GM18858 (cell line): ENCODE results near the gene EPN2.

Experiments
- ATAC-seq: cut with Tn5 transposase; IDR thresholded peaks from one replicate; pipeline ENCODE4 v1.9.1; 2021; ENCODE audit not compliant: unreplicated experiment

EPN2 gene

DNA sequence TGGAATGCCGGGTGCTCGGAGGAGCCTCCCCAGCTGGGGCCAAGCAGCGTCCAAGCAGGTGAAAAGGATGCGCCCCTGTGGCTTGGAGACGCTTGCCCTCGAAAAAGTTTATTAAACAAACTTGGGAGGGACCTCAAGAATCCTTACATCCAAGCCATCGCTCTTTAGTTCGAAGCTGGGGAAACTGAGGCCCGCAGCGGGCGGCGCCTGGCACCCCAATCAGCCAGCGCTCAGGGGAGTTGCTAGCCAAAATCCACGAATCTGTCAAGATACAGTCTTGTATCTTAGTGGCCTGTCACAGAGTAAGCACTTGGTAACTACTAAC is 125.9 kb downstream of the EPN2 start:
- no peak for ATAC-seq

DNA sequence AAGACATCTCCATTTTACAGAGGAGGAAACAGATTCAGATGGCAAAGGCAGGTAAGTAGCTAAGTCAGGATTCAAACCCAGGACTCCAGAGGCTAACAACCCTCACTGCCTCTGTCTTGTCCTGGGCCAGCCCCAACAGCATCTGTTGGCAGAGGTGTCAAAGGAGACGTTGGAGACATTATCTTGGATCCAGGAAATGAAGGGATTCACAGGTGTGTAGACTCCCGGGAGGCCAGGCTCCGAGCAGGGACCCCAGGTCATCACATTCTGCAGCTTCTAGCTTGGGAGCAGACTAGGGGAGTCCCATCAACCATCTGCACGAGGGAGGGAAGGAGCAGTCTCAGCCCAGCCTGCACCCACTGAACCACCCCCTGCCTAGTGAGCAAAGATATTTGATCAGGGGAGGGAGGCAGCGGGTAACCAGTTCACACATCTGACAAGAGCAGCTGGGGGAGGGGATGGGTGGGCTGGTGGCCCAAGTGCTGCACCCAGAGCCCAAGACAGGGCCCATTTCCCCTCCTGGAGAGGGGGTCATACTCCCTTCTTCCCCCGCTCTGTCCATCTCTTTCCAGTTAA is 126.4 kb downstream of the EPN2 start:
- ATAC-seq: no peak

DNA sequence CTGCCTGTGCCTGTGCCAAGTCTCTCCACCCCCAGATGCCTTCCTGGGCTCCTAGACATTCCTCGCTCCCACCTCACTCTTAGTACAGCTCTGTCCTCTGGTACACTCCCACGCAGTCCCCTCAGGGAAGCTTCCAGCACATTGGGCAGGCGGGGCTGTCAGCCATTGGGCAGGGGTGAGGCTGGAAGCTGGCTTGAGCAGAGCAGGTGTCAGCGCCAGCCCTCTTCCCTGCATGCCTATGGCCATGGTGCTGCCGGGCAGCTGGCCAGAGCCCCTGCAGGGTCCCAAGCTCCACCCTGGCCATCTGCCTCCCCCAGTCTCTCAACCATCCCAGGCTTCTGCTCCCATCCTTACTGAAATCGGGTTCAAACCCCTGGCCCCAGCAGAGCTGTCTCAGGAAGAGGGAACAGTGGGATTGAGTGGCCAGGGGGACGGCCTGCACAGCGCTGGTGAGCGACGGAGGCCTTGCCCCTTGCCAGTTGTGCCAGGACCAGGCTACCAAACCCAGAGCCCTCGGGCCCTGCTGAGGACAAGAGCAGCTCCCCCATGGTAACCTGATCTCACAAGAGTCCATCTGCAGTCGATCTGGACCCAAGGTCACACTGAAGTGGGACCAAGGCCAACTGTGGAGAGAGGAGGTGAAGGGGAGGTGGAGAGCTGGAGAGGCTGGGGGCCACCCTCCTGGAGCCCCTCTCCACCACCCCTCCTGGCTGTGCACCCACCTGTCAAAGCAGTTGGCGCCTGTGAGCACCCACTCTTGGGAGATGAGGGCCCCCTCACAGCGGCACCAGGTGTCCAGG is 127.7 kb downstream of the EPN2 start:
- no peak for ATAC-seq

DNA sequence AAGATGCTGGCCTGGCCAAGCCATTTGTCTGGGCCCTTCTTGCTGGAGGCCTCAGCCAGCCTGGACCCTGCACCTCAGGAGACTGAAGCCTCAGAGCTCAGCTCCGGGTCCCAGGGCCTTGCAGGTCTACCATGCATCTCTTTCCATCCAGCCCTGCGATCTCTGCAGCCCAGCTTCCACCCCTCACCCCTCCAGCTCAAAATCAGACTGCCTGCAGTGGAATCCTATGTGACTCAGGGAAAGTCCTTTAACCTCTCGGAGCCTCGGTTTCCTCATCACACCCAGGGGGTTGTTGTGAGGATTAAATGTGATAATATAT is 128.3 kb downstream of the EPN2 start:
- no peak for ATAC-seq

DNA sequence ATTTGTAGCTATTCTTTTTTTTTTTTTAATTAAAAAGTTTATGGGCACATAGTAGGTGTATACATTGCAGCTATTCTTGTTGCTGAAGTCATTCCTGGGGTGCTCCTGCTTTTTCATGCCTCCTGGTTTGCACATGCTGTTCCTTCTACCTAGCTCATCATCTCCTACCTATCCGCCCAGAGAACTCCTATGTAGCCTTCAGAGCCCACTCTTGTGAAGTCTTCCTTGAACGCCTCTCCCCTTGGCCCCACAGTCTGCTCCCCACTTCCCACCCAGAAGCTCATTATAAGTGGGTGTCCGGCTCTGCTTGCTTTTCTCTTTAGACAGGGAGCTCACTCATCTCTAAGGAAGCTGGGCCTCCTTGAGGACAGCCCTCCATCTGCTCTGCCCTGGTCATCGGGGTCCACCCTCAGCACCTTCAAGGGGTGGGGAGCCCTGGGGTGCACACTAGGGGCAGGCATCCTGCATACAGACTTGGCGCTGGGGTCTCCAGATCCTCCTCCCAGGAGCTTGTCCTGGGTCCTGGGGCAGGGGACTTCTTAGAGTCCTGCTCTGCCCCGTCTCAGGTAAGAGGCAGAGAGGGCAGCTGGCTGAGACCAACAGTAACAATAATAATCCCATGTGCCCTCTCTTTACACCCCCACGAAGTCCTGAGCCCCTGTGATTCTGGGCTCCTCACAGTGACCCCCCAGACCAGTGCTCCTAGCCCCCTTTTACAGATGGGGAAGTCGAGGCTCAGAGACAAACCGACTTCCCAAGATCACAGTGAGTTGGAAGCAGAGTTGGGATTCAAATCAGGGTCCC is 128.9 kb downstream of the EPN2 start:
- ATAC-seq: no peak

DNA sequence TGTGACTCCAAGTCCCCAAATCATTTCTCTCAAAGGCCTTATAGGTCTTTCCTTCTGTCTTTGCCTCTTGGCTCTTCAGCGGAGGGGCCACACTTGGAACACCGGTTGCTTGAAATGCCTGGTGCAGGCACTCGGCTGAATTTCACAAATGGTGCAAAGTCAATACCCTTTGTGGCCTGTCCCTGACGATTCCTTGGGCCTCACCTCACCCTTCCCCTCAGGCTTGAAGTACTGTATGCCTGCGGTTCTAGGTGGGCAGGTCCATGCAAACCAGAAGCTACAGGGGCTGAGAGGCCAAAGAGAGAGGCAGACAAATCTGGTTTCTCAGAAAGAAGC is 129.4 kb downstream of the EPN2 start:
- ATAC-seq: no peak

DNA sequence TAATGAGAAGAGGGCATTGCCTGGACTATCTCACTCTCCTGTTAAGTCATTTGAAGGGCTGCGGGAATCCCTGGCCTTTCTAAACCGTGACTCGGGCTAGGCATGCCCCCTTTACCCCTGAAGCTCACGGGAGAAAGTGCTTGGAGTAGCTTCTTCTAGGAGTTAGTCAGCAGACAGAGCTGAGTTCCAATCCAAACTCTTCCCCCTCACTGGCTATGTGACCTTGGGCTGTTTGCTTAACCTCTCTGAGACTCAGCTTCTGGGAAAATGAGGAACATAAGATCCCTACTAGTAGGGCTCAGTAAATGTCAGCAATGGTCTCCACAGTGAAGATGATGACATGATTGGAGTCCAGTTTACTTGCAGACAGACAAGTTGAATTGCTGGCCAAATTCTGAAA is 131.1 kb downstream of the EPN2 start:
- ATAC-seq: no peak

DNA sequence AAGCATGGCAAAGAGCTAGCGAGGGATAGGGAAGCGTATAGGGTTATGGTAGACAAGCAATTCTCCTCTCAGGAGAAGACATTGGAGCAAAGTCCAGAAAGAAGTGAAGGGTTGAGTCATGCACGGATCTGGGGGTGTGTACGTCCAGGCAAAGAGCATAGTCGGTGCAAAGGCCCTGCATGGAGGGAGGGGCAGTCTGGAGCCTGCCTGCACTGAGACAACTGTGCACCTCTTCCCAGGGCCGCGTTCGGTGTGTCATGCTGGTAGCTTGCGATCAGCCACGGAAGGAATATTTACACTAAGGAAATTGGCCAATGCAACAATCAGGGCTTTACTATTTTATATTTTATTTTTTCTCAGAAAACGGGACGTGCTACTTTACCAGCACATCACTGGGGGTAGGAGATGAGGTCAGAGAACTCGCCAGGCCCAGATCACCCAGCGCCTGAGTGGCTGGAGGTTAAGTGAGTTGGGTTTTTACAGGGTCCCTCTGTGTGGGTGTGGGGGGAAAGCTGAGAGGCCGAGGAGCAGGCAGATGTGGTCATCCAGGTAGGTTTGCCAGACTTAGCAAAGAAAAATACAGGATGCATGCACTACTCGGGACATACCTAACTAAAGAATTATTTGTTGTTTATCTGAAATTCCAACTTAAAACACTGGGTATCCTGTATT is 132.1 kb downstream of the EPN2 start:
- no peak for ATAC-seq

DNA sequence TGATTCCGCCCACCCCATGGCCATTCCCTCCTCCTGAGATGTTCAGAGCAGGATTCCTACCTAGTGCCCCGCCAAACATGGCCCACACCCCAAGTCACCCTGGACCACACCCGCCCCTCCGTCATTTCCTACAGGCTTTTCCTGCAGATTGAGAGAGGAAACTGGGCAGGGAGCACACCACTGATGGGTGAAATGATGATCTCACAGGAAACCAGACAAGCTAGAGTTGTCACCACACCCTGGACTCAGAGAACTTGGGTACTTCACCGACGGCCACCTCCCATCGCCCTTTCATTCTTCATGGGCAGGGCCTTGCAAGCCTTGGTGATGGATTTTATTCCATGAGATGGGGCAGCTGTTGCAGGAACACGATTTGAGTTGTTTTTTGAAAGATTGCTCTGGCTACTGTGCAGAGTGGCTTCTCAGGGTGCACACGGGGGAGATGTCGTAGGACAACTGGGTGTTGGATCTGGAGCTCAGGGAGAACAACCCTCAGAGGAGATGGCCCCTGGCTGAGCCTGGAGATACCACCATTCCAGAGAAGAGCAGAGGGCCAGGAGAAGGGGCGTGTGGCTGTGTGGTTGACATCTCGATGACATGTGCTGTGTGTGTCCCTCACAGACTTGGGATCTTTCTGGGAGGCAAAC is 132.8 kb downstream of the EPN2 start:
- no peak for ATAC-seq

DNA sequence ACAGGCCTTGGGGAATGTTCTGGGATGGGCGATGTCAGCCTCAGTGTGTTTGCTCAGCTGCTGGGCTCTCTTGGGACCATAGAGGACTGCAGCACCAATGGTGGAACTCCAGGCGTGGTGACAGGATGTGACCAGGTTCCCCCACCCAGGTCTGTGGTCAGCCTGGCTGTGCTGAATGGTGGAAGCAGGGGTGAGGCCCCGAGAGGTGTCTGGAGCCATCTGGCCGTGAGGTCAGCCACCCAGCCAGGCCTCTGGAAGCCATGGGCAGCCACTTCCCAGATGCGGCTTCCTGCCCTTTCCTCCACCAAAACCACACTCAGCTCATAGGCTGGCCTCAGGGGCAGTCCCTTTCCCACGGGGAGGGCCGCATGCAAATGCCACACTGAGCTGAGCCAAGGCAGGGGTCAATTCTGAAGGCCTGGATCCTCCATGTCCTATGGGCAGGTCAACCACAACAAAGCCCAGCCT is 133.4 kb downstream of the EPN2 start:
- no peak for ATAC-seq

DNA sequence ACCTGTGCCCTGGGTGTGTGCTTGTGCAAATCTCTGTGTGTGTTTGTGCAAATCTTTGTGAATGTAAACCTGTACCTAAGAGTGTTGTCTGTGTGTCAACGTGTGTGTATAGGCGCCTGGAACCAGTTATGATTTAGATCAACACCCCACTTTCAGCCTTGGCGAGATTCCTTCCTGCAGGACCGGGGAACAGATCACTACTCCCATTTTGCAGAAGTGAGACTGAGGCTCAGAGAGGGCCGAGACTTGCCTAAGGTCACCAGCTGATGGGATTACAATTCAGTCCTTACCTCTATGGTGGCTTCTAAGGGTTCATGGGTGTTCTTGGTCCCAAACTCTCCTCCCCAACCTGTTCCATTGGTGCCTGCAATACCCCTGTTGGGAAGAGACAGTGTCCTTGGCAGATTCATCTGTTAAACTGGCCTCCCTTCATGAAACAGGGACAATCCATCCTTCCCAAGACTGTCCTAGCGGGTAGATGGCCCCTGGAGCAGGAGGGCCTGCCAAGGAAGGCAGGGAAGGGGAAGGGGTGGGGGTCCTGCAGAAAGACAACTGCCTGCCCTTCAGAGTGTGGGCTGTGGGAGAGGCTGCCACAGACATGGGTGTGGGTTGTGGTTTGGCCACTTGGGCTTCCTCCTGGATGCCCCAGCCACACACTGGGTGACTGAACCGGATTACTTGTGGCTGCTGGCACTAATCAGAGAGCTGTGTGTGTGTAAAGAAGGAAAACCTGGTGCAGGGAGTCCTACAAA is 134.3 kb downstream of the EPN2 start:
- no peak for ATAC-seq

DNA sequence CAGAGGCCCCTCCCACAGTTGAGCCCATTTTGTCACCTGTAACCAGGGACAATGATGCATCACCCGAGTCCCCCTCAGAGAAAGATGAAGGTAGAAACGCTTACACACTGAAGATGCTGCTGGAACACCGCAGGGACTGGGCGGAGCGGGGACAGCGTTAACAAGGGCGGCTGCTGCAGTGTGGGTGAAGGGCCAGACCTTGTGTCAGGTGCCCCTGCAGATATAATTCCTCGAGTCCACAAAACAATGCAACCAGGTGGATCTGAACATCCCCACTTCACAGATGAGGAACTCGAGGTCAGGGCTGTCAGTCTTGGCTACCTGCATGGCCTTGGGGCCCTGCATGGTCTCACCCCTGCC is 134.8 kb downstream of the EPN2 start:
- ATAC-seq: no peak

DNA sequence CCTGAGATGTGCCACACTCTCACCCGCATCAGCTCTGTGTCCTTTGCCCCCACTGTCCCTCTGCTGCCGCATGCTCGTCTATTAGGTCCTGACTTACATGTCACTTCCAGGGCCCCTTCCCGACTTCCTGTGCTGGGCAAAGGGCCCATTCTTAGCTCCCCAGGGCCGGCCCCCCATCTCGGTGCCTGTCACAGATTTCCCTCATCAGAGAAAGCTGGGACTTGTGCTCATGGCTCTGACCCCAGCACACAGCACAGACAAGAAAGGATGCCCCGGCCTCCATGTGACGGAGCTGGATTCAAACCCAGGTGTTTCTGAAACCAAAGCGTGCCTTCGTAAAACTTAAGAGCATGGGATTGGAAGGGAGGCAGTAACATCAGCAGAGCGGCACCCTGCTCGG is 135.3 kb downstream of the EPN2 start:
- no peak for ATAC-seq

DNA sequence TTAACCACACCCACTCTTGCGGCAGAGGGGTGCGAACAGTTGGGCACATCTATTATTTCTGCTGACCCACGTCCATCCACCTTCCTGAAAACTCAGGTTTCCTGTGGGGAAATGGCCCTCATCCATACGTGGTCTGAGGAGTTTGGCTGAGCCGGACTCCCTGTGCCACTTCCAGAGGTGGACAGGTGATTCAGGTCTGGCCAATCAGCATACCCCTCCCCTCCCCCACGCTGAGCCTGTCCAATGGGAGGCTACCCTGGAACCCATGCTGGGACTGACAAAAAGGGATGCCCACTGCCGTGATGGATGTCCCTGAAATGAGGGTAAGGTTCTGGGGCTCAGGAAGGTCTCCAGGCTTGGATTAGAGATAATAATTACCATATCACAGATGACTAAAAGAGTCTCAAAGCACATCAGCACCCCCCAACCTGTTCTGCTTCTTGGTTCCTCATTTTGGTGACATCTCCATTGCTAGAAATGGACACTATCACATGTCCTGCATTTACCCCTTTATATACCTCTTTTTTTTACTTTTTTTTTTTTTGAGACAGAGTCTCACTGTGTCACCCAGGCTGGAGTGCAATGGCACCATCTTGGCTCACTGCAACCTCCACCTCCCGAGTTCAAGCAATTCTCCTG is 135.8 kb downstream of the EPN2 start:
- ATAC-seq: no peak

DNA sequence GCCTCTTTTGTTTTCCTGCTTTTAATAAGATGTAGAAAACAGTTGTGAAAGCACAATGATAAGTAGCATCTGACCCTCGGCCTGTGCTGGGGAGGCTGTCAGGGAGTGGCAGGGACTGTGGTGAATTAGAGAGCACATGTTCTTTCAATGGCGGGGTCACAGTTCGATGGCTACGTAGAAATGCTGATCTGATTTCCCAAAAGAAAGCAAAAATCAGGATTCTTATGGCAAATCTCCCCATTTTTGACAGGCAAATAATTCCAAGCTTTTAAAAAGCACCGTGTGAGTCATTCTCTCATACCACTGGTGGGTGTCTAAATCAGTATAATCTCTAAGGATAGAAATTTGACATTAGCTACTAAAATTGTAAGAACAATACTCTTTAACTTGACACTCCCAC is 137.0 kb downstream of the EPN2 start:
- no peak for ATAC-seq

DNA sequence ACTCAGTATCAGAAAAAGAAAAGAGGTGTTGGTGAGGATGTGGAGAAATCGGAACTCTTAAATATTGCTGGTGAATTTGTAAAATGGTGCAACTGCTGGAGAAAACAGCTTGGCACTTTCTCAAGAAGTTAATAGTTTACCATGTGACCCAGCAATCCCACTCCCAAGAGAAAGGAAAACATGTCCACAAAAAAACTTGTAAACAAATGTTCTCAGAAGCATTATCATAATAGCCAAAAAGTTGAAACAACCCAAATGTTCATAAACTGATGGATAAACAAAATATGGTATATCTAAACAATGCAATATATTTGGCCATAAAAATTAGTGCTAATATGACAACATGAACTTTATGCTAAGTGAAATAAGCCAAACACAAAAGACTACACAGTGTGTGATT is 138.6 kb downstream of the EPN2 start:
- ATAC-seq: no peak

DNA sequence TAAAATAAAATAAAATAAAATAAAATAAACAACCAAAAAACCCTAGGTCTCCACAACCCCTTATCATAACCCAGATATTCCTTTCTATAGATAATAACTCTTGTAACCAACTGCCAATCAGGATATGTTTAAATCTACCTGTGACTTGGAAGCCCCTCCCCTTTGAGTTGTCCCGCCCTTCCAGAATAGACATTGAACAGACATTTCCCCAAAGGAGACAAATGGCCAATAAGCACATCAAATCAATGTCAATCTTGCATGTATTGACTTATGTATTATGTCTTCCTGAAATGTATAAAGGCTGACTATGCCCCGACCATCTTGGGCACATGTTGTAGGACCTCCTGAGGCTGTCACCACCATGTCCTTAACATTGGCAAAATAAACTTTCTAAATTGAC is 139.6 kb downstream of the EPN2 start:
- ATAC-seq: no peak

DNA sequence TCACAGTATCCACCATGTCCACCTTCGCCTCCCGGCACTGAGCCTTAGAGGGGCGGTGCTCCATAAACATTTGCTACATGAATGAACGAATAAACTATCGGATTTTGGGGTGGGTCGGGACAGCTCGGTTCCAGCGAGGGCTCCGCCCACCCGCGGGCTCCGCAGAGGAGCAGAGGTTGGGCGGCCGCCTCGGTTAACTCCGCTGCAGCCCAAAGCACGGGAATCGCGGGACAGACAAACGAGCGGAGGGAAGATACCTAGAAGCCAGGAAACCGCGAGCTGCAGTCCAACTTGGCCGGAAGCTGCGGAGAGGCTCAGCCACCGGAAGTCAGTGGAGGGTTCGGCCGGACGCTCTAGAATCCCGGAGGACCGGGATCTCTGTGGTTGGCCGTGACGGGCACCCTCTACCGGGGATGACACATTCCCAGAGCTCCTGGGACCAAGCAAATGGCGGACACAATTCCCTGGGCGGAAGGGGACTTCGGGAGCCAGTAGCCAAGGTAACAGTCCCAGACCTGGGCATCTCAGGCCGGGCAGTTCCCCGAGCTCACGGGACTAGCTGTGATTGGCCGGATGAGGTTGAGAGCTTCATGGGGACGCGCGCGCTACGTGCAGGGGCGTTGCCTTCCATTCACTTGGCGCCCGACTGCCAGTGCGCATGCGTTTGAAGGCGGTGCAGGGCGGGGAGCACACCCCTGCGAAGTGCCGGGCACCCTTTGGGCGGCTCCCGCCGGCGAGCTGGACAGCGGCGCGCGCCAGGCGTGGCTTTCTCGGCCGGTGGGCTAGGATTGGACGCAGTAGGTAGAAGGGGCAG is 140.6 kb downstream of the EPN2 start:
- peak; percentile 89 for ATAC-seq
